Endothelial cell of umbilical vein (primary cell): ENCODE measurements around the gene CROCC. TPM values are rescaled to one million over a fixed set of nuclear protein-coding genes. Genes with fewer than 3 reads are reported as not detected.
"Not testable (repeated sequence)": the region's sequence is repeated elsewhere in the genome, so short reads cannot be mapped to it uniquely, and the experiment has no call there.

Source experiments
- BruUV-seq: library from RNA; stranded (reverse); fragments of 400-500 nt; replicated peaks from 2 replicates; lab custom pipeline; 2021; lab: Mats Ljungman, UMichigan
- CTCF ChIA-PET: fragments of 300-600, 350-600 bp; sonication (Branson Sonifier 250); formaldehyde crosslinking; loops from one replicate; lab custom pipeline; 2021; ENCODE audit warnings: antibody characterized with exemption, inconsistent platforms; lab: Charles Lee
- POLR2A ChIA-PET: fragments of 300-600, 350-600 bp; sonication (Branson Sonifier 250); formaldehyde crosslinking; loops from one replicate; lab custom pipeline; 2021; ENCODE audit warnings: antibody characterized with exemption, inconsistent platforms; lab: Charles Lee
- DNase-seq: peaks from one replicate; pipeline ENCODE4 v3.0.0-alpha.2; 2011; ENCODE audit warnings: low read depth, low spot score
- FAIRE-seq: peaks from 2 replicates; lab custom pipeline; 2011; peaks lifted over from hg19 to GRCh38; lab: Jason Lieb, UNC
- H2AFZ ChIP-seq: 2 replicates; pipeline ENCODE4 v1.6.0; 2012; ENCODE audit warnings: low read depth, low read length, control low read depth, inconsistent platforms
- H3K27ac ChIP-seq: 2 replicates; pipeline ENCODE4 v1.5.1; 2011; ENCODE audit warnings: low read depth, mild to moderate bottlenecking, control low read depth, low read length, moderate library complexity; ENCODE audit not compliant: insufficient read depth
- H3K27me3 ChIP-seq, 2 experiments: 2 replicates each; pipeline versions ENCODE4 v1.6.0 to v1.6.1; 2011; ENCODE audit warnings: low read length in 2 of 2, mixed read lengths in 1 of 2; ENCODE audit not compliant: control insufficient read depth in 2 of 2, insufficient read depth in 2 of 2
- H3K36me3 ChIP-seq, 2 experiments: 2 replicates in 1 of 2; 3 replicates in 1 of 2; pipeline ENCODE4 v1.5.1; 2011; ENCODE audit warnings: low read length in 2 of 2, mild to moderate bottlenecking in 1 of 2, moderate library complexity in 1 of 2; ENCODE audit not compliant: control insufficient read depth in 2 of 2, insufficient read depth in 2 of 2; ENCODE audit errors: extremely low read depth in 1 of 2
- H3K4me1 ChIP-seq: 3 replicates; pipeline ENCODE4 v1.5.1; 2011; ENCODE audit warnings: mild to moderate bottlenecking, low read length; ENCODE audit not compliant: control insufficient read depth, insufficient read depth; ENCODE audit errors: extremely low read depth
- H3K4me2 ChIP-seq: 2 replicates; pipeline ENCODE4 v1.6.1; 2011; ENCODE audit warnings: low read length, control low read depth, mixed read lengths; ENCODE audit not compliant: insufficient read depth
- H3K4me3 ChIP-seq, 3 experiments: fragments of 200-600 bp in 1 of 3; sonication (generic), shearing (Covaris generic) in 1 of 3; replicated peaks in 1 of 3; 2 replicates each; pipeline ENCODE4 v1.5.1; 2011 to 2016; ENCODE audit warnings: control low read depth in 3 of 3, low read length in 3 of 3, mild to moderate bottlenecking in 2 of 3, inconsistent platforms in 1 of 3, low read depth in 1 of 3, moderate library complexity in 1 of 3; ENCODE audit not compliant: insufficient read depth in 1 of 3
- H3K79me2 ChIP-seq: 2 replicates; pipeline ENCODE4 v1.6.0; 2012; ENCODE audit warnings: low read length, inconsistent platforms; ENCODE audit not compliant: control insufficient read depth, insufficient read depth
- H3K9ac ChIP-seq: replicated peaks from 2 replicates; pipeline ENCODE3; 2011; ENCODE audit warnings: low read length, control low read depth; ENCODE audit not compliant: insufficient read depth; ENCODE audit errors: extremely low read depth
- H3K9me1 ChIP-seq: replicated peaks from 3 replicates; pipeline ENCODE4 v1.6.0; 2011; ENCODE audit warnings: mild to moderate bottlenecking, low read length; ENCODE audit not compliant: control insufficient read depth, insufficient read depth; ENCODE audit errors: extremely low read depth
- H3K9me3 ChIP-seq: replicated peaks from 2 replicates; pipeline ENCODE4 v1.5.1; 2012; ENCODE audit warnings: low read length, inconsistent platforms; ENCODE audit not compliant: control insufficient read depth, insufficient read depth
- H4K20me1 ChIP-seq: replicated peaks from 2 replicates; pipeline ENCODE3; 2011; ENCODE audit warnings: mild to moderate bottlenecking, low read length; ENCODE audit not compliant: control insufficient read depth, insufficient read depth; ENCODE audit errors: extremely low read depth
- CTCF ChIP-seq, 2 donors: IDR thresholded peaks; 1 replicate in 1 of 2; 2 replicates in 1 of 2; pipeline ENCODE4 v1.5.1; 2011; ENCODE audit warnings: low read length in 2 of 2, mild to moderate bottlenecking in 2 of 2, moderate library complexity in 2 of 2, control low read depth in 1 of 2, inconsistent platforms in 1 of 2, low read depth in 1 of 2; ENCODE audit not compliant: insufficient read depth in 1 of 2; ENCODE audit errors: extremely low read depth in 1 of 2
- EZH2 ChIP-seq: IDR thresholded peaks from 2 replicates; pipeline ENCODE4 v1.6.1; 2012; ENCODE audit warnings: borderline replicate concordance, low read depth, mild to moderate bottlenecking, moderate library complexity, low read length, inconsistent platforms; ENCODE audit not compliant: severe bottlenecking
- FOS ChIP-seq: IDR thresholded peaks from 2 replicates; pipeline ENCODE4 v1.6.1; 2011; ENCODE audit warnings: mild to moderate bottlenecking, low read length, moderate library complexity, borderline replicate concordance; ENCODE audit not compliant: insufficient read depth
- GATA2 ChIP-seq: IDR thresholded peaks from 2 replicates; pipeline ENCODE4 v1.7.0; 2011; ENCODE audit warnings: low read depth, mild to moderate bottlenecking, moderate library complexity, mixed read lengths, low read length; ENCODE audit not compliant: insufficient read length, insufficient read depth
- JUN ChIP-seq: IDR thresholded peaks from 2 replicates; pipeline ENCODE4 v1.6.1; 2011; ENCODE audit warnings: borderline replicate concordance, low read depth; ENCODE audit not compliant: insufficient read length, insufficient read depth
- MAX ChIP-seq: IDR thresholded peaks from 2 replicates; pipeline ENCODE4 v1.6.1; 2011; ENCODE audit not compliant: insufficient read depth, insufficient read length
- POLR2A ChIP-seq: IDR thresholded peaks from 2 replicates; pipeline ENCODE4 v1.6.1; 2012; ENCODE audit warnings: low read depth, mild to moderate bottlenecking, control low read depth, low read length
- POLR2AphosphoS5 ChIP-seq: IDR thresholded peaks from 2 replicates; pipeline ENCODE4 v1.6.1; 2012; ENCODE audit warnings: low read depth, mild to moderate bottlenecking, control low read depth, low read length, moderate library complexity; ENCODE audit not compliant: insufficient read depth
- dilution Hi-C: fragments of 300-500 bp; cut with MboI; formaldehyde crosslinking; loops from one replicate; pipeline ENCODE4 v1.15.0; 2019; ENCODE audit warnings: low sequenced_read_pairs; ENCODE audit not compliant: extremely low pct_ligation_motif_present
- intact Hi-C: fragments of 100-400 bp; cut with micrococcal nuclease; formaldehyde crosslinking; loops from one replicate; pipeline ENCODE4 v1.10.0; 2022
- polyA plus RNA-seq, 4 experiments: library from polyadenylated mRNA; depleted of rRNA in 3 of 4; stranded (reverse) in 3 of 4; unstranded in 1 of 4; fragments of >200 nt; gene quantifications; 2 replicates each; pipeline versions ENCODE4 v1.2.1 to v1.2.3, GENCODE V29; 2011 to 2012; ENCODE audit warnings: missing spikeins in 1 of 4
- total RNA-seq: library from RNA; stranded (reverse); gene quantifications from 2 replicates; pipeline ENCODE4 v1.2.3, GENCODE V29; 2021

CROCC gene
- total and polyA plus RNA-seq, 2 donors (not counting 3 experiments of a cell fraction or from before 2014, with no cell fraction given), result 18.3 to 35.5 TPM

GRCh38 chr1:16882986-16883385, 38.7 kb upstream of the CROCC start:
- Histone ChIP-seq H3K9me1 (no peaks in the 10 kb centered on the region), H3K4me3 (no peak overlapping the region), H4K20me1 (no peaks in the 10 kb centered on the region), H2AFZ (no peak overlapping the region), H3K9ac (no peak overlapping the region), H3K27me3 (peaks cover 22 to 30% of the 10 kb centered on the region in 2 experiments), H3K79me2 (no peaks in the 10 kb centered on the region), H3K36me3 (no peaks in the 10 kb centered on the region), H3K27ac (no peak overlapping the region), H3K4me1 (peaks cover 9% of the 10 kb centered on the region), H3K9me3 (no peaks in the 10 kb centered on the region), H3K4me2 (no peak overlapping the region)
- peak; percentile 56 for DNase-seq
- CTCF ChIA-PET, result interaction anchor here (0.8 to 1.0 kb wide), 2 partner anchors 9 to 21 kb away, joined by 3 to 4 read pairs; no protein-coding TSS in a partner anchor
- TF ChIP-seq MAX (no peak), POLR2A (no peak), GATA2 (no peak), EZH2 (no peak), FOS (no peak), JUN (peak; percentile 21), CTCF (IDR thresholded peaks at IDR 0.05; ENCODE audit: extremely low read depth in 1 of 2, insufficient read depth in 1 of 2, low read depth in 1 of 2, low read length in 2 of 2) (no peak), POLR2AphosphoS5 (no peak)
- BruUV-seq, result no TSS peak
- intact Hi-C loops (no loop called here), dilution Hi-C loops (no loop called here)
- peak; percentile 65 for FAIRE-seq
- POLR2A ChIA-PET, result no interaction called here

GRCh38 chr1:16884487-16884886, 37.2 kb upstream of the CROCC start:
- H3K9me3 ChIP-seq, H3K4me2 ChIP-seq, H3K79me2 ChIP-seq, H2AFZ ChIP-seq, intact Hi-C loops, POLR2A ChIA-PET, H4K20me1 ChIP-seq, BruUV-seq, DNase-seq, H3K9me1 ChIP-seq, H3K36me3 ChIP-seq, dilution Hi-C loops, H3K9ac ChIP-seq, FAIRE-seq, H3K27ac ChIP-seq, H3K4me3 ChIP-seq: not testable (repeated sequence)
- Histone ChIP-seq H3K27me3 (peaks cover 17 to 24% of the 10 kb centered on the region in 2 experiments), H3K4me1 (peaks cover 16% of the 10 kb centered on the region)
- CTCF ChIA-PET, result interaction anchor here (1.1 to 1.3 kb wide), 2 partner anchors 8 to 177 kb away, joined by 3 read pairs; no protein-coding TSS in a partner anchor
